ENCODE data around the gene SCAI. TPM values are rescaled to one million over a fixed set of nuclear protein-coding genes. Genes with fewer than 3 reads are reported as not detected.

SCAI gene
- total RNA-seq, 3 donors from 2014 or later (not counting 1 experiment from before 2014, with no cell fraction given) = 8.5 to 13.0 (median 10.7) TPM

- no peaks in the 10 kb centered on the region for H3K9me3 ChIP-seq (ENCODE audit: control insufficient read depth, insufficient read depth, low read length)
- Mint-ChIP-seq H3K4me1 (peaks cover 12 to 13% of the 10 kb centered on the region in 2 donors), H3K4me3 (no peak overlapping the region), H3K27ac (no peak overlapping the region), H3K27me3 (ENCODE audit: low read depth in 2 of 2) (no peaks in the 10 kb centered on the region), H3K9me3 (no peaks in the 10 kb centered on the region), H3K36me3 (no peaks in the 10 kb centered on the region)
- H3K4me1 ChIP-seq (ENCODE audit: control insufficient read depth, insufficient read depth, low read length) = peaks cover 7% of the 10 kb centered on the region
- no peaks in the 10 kb centered on the region for H3K27me3 ChIP-seq (ENCODE audit: control insufficient read depth, insufficient read depth, low read length)
- DNase-seq (no peak), ATAC-seq (no peak)
- TF ChIP-seq, protein P1, sequence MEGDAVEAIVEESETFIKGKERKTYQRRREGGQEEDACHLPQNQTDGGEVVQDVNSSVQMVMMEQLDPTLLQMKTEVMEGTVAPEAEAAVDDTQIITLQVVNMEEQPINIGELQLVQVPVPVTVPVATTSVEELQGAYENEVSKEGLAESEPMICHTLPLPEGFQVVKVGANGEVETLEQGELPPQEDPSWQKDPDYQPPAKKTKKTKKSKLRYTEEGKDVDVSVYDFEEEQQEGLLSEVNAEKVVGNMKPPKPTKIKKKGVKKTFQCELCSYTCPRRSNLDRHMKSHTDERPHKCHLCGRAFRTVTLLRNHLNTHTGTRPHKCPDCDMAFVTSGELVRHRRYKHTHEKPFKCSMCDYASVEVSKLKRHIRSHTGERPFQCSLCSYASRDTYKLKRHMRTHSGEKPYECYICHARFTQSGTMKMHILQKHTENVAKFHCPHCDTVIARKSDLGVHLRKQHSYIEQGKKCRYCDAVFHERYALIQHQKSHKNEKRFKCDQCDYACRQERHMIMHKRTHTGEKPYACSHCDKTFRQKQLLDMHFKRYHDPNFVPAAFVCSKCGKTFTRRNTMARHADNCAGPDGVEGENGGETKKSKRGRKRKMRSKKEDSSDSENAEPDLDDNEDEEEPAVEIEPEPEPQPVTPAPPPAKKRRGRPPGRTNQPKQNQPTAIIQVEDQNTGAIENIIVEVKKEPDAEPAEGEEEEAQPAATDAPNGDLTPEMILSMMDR (IDR thresholded peaks at IDR 0.05) = no peak
- WGBS (ENCODE audit: insufficient coverage) = 100% methylated on average over 1 of the region's 3 CpGs
- H3K27ac ChIP-seq (ENCODE audit: low read length) = no peak overlapping the region
- no peak overlapping the region for H3K4me3 ChIP-seq (ENCODE audit: low read length)
- intact Hi-C loops (cut with micrococcal nuclease) = loop anchor here (10.0 kb wide), 1 partner anchor 283 kb away; the partner anchor contains the start of genes ARPC5L and RPL35
- peaks cover 30% of the 10 kb centered on the region for H3K36me3 ChIP-seq (ENCODE audit: control insufficient read depth, insufficient read depth, low read length)
Measured at GRCh38 chr9:125147401-125147951, 4.1 kb upstream of the SCAI start.

DNA sequence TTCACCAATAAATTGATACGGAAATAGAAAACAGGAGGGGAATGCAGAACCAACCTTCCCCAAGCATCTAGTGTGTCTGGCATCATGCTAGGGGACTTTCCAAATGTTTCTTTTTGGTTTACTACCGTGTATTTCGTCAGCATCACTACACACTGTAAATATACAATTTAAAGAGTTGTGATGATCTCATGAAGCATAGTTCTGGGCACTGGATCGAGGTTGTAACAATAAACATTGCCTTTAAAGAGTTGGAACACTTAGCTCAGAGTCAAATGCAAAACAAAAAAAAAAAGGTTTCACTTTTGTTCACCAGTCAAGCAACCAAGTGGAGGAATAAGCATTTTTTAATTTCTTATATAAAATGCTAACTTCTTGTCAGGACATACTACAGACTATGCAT lies 2.9 kb upstream of the SCAI start:
- Histone ChIP-seq H3K9me3 (ENCODE audit: control insufficient read depth, insufficient read depth, low read length) (no peaks in the 10 kb centered on the region), H3K27ac (ENCODE audit: low read length) (no peak overlapping the region), H3K36me3 (ENCODE audit: control insufficient read depth, insufficient read depth, low read length) (peaks cover 19% of the 10 kb centered on the region), H3K4me1 (ENCODE audit: control insufficient read depth, insufficient read depth, low read length) (peaks cover 9% of the 10 kb centered on the region), H3K27me3 (ENCODE audit: control insufficient read depth, insufficient read depth, low read length) (no peaks in the 10 kb centered on the region), H3K4me3 (ENCODE audit: low read length) (no peak overlapping the region)
- DNase-seq (peak in 1 of 2 donors; percentile 28), ATAC-seq (no peak)
- intact Hi-C loops (cut with micrococcal nuclease) = loop anchor here (10.0 kb wide), 1 partner anchor 281 kb away; the partner anchor contains the start of genes ARPC5L and RPL35
- no peaks in the 10 kb centered on the region for H3K36me3 Mint-ChIP-seq
- TF ChIP-seq, protein P1 (IDR thresholded peaks at IDR 0.05) = no peak
- no peak overlapping the region for H3K27ac Mint-ChIP-seq
- WGBS (ENCODE audit: insufficient coverage) = 95% methylated on average over 2 of the region's 4 CpGs
- no peak overlapping the region for H3K4me3 Mint-ChIP-seq
- H3K27me3 Mint-ChIP-seq (ENCODE audit: low read depth in 2 of 2) = no peaks in the 10 kb centered on the region
- no peaks in the 10 kb centered on the region for H3K9me3 Mint-ChIP-seq
- H3K4me1 Mint-ChIP-seq = peaks cover 17 to 22% of the 10 kb centered on the region in 2 donors

DNA sequence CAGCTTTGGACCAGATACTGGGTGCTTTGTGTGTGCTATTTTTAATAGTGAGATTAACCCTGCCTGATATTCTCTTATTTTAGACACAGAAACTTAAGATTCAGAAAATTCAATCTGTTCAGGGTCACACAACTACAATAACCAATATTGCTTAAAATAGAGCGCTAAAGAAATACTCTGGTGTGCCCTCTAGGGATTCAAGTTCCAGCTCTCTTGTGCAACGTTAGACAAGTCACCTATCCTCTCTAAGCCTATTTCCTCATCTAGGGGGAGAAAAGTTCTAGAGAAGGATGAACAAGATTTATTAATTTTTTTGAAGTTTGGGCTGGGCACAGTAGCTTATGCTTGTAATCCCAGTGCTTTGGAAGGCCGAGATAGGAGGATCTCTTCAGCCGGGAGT lies 2.1 kb upstream of the SCAI start:
- no peaks in the 10 kb centered on the region for H3K27me3 ChIP-seq (ENCODE audit: control insufficient read depth, insufficient read depth, low read length)
- H3K9me3 ChIP-seq (ENCODE audit: control insufficient read depth, insufficient read depth, low read length) = no peaks in the 10 kb centered on the region
- H3K4me3 Mint-ChIP-seq = no peak overlapping the region
- no peaks in the 10 kb centered on the region for H3K36me3 Mint-ChIP-seq
- no peak overlapping the region for H3K27ac Mint-ChIP-seq
- DNase-seq = no peak
- TF ChIP-seq, protein P1 (IDR thresholded peaks at IDR 0.05) = no peak
- H3K27ac ChIP-seq (ENCODE audit: low read length) = no peak overlapping the region
- peaks cover 9% of the 10 kb centered on the region for H3K4me1 ChIP-seq (ENCODE audit: control insufficient read depth, insufficient read depth, low read length)
- ATAC-seq = no peak
- no peaks in the 10 kb centered on the region for H3K27me3 Mint-ChIP-seq (ENCODE audit: low read depth in 2 of 2)
- peaks cover 11% of the 10 kb centered on the region for H3K36me3 ChIP-seq (ENCODE audit: control insufficient read depth, insufficient read depth, low read length)
- intact Hi-C loops (cut with micrococcal nuclease) = loop anchor here (10.0 kb wide), 1 partner anchor 281 kb away; the partner anchor contains the start of genes ARPC5L and RPL35
- H3K9me3 Mint-ChIP-seq = no peaks in the 10 kb centered on the region
- no peak overlapping the region for H3K4me3 ChIP-seq (ENCODE audit: low read length)
- WGBS (ENCODE audit: insufficient coverage) = 96% methylated on average over 3 of the region's 4 CpGs
- H3K4me1 Mint-ChIP-seq = peaks cover 17 to 23% of the 10 kb centered on the region in 2 donors
